Measurements from ENCODE around the gene EGLN2. TPM values are rescaled to one million over a fixed set of nuclear protein-coding genes. Genes with fewer than 3 reads are reported as not detected.
"Not testable (repeated sequence)": the region's sequence is repeated elsewhere in the genome, so short reads cannot be mapped to it uniquely, and the experiment has no call there.

EGLN2 gene
- total RNA-seq, 2 donors from 2014 or later, result 87.4 to 99.8 TPM

GRCh38 chr19:40810649-40811408, 11.8 kb downstream of the EGLN2 start:
- peaks cover 19% of the 10 kb centered on the region for H3K36me3 Mint-ChIP-seq (ENCODE audit: low read depth)
- H3K27ac ChIP-seq (ENCODE audit: low read depth, low read length), result peak overlapping the region; percentile 38
- peak overlapping the region; percentile 98 for H3K27ac Mint-ChIP-seq
- WGBS, 2 experiments (ENCODE audit: insufficient coverage in 1 of 2, insufficient read length in 1 of 2), result 3 to 4% methylated on average over 16 to 28 of the region's 65 CpGs
- H3K27me3 ChIP-seq (ENCODE audit: control insufficient read depth, insufficient read depth, low read length, poor library complexity, severe bottlenecking); H3K9me3 Mint-ChIP-seq; H3K9me3 ChIP-seq (ENCODE audit: control insufficient read depth, low read length); H3K4me1 ChIP-seq (ENCODE audit: control insufficient read depth, insufficient read depth, low read length): not testable (repeated sequence)
- H3K9ac ChIP-seq (ENCODE audit: extremely low read depth, low read length, poor library complexity, severe bottlenecking), result peak overlapping the region; percentile 34
- H3K36me3 ChIP-seq (ENCODE audit: control insufficient read depth, insufficient read depth, low read length), result peaks cover 34% of the 10 kb centered on the region
- peak overlapping the region; percentile 69 for H3K4me3 ChIP-seq (ENCODE audit: low read length)
- peak; percentile 94 for DNase-seq
- peak; percentile 28 for TF ChIP-seq CTCF (conservative IDR thresholded peaks at IDR 0.05)
- peaks cover 29% of the 10 kb centered on the region for H3K4me1 Mint-ChIP-seq
- peaks cover 39% of the 10 kb centered on the region for H3K27me3 Mint-ChIP-seq (ENCODE audit: insufficient read depth)
- peak overlapping the region; percentile 67 for H3K4me3 Mint-ChIP-seq

- H3K27me3 Mint-ChIP-seq (ENCODE audit: insufficient read depth), result peaks cover 46% of the 10 kb centered on the region
- peak; percentile 74 for DNase-seq
- WGBS, 2 experiments (ENCODE audit: insufficient coverage in 1 of 2, insufficient read length in 1 of 2), result 14 to 41% methylated on average over 6 to 27 of the region's 35 CpGs
Observed at GRCh38 chr19:40811478-40812341, 12.7 kb downstream of the EGLN2 start.

DNA sequence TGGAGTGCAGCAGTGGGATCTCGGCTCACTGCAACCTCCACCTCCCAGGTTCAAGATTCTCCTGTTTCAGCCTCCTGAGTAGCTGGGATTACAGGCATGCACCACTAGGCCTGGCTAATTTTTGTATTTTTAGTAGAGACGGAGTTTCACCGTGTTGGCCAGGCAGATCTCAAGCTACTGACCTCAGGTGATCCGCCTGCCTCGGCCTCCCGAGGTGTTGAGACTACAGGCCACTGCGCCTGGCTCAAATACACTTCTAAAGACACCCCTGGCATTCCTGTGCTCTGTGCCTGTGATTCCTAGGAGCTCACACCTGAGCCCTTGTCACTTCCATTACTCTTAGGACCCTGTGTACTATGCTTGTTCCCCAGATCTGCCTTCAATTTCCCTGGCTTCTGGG, 13.6 kb downstream of the EGLN2 start:
- H3K9me3 Mint-ChIP-seq; H3K4me3 ChIP-seq (ENCODE audit: low read length); H3K4me1 ChIP-seq (ENCODE audit: control insufficient read depth, insufficient read depth, low read length); H3K9ac ChIP-seq (ENCODE audit: extremely low read depth, low read length, poor library complexity, severe bottlenecking); H3K27me3 ChIP-seq (ENCODE audit: control insufficient read depth, insufficient read depth, low read length, poor library complexity, severe bottlenecking); H3K27ac Mint-ChIP-seq; H3K9me3 ChIP-seq (ENCODE audit: control insufficient read depth, low read length); H3K27ac ChIP-seq (ENCODE audit: low read depth, low read length): not testable (repeated sequence)
- peak overlapping the region; percentile 67 for H3K4me3 Mint-ChIP-seq
- H3K4me1 Mint-ChIP-seq, result peaks cover 16% of the 10 kb centered on the region
- peak; percentile 48 for DNase-seq
- 90 to 92% methylated on average over 4 to 7 of the region's 7 CpGs for WGBS, 2 experiments (ENCODE audit: insufficient coverage in 1 of 2, insufficient read length in 1 of 2)
- H3K27me3 Mint-ChIP-seq (ENCODE audit: insufficient read depth), result peaks cover 55% of the 10 kb centered on the region
- peaks cover 22% of the 10 kb centered on the region for H3K36me3 ChIP-seq (ENCODE audit: control insufficient read depth, insufficient read depth, low read length)
- H3K36me3 Mint-ChIP-seq (ENCODE audit: low read depth), result peaks cover 12% of the 10 kb centered on the region

More at GRCh38 chr19:40811478-40812341, 12.7 kb downstream of the EGLN2 start:
- Histone ChIP-seq H3K9ac (ENCODE audit: extremely low read depth, low read length, poor library complexity, severe bottlenecking) (no peak overlapping the region), H3K36me3 (ENCODE audit: control insufficient read depth, insufficient read depth, low read length) (peaks cover 29% of the 10 kb centered on the region), H3K4me1 (ENCODE audit: control insufficient read depth, insufficient read depth, low read length) (no peaks in the 10 kb centered on the region), H3K4me3 (ENCODE audit: low read length) (peak overlapping the region; percentile 69), H3K9me3 (ENCODE audit: control insufficient read depth, low read length) (no peaks in the 10 kb centered on the region), H3K27me3 (ENCODE audit: control insufficient read depth, insufficient read depth, low read length, poor library complexity, severe bottlenecking) (no peaks in the 10 kb centered on the region), H3K27ac (ENCODE audit: low read depth, low read length) (no peak overlapping the region)
- Mint-ChIP-seq H3K4me1 (peaks cover 22% of the 10 kb centered on the region), H3K36me3 (ENCODE audit: low read depth) (peaks cover 18% of the 10 kb centered on the region), H3K4me3 (peak overlapping the region; percentile 67), H3K9me3 (no peaks in the 10 kb centered on the region), H3K27ac (peak overlapping the region; percentile 78)
- TF ChIP-seq CTCF (conservative IDR thresholded peaks at IDR 0.05), result peak; percentile 20

Measured in endodermal cell (in vitro differentiated cells).